GM10248 (cell line): ENCODE results near the gene SLC34A3.

Source experiments
- CTCF ChIA-PET: fragments of 300-600 bp; sonication (Branson Sonifier 250); formaldehyde crosslinking; extraction: SDS; loops from one replicate; lab custom pipeline; 2021; ENCODE audit warnings: antibody characterized with exemption; lab: Yijun Ruan, JAX
- POLR2A ChIA-PET: fragments of 350-650 bp; sonication (Branson Sonifier 250); formaldehyde crosslinking; extraction: SDS; loops from one replicate; lab custom pipeline; 2020; ENCODE audit warnings: antibody characterized with exemption; lab: Yijun Ruan, JAX
- DNase-seq: peaks from one replicate; pipeline ENCODE4 v3.0.0; 2012; ENCODE audit errors: extremely low spot score
- CTCF ChIP-seq: IDR thresholded peaks from 2 replicates; pipeline ENCODE4 v1.5.1; 2012; ENCODE audit warnings: mild to moderate bottlenecking, low read depth; ENCODE audit errors: extremely low read depth, missing control alignments, control extremely low read depth

Gene SLC34A3

GRCh38 chr9:137218754-137219271, 11.9 kb upstream of the SLC34A3 start:
- POLR2A ChIA-PET = no interaction called here
- CTCF ChIA-PET = interaction anchor here (2.4 to 2.6 kb wide), 2 partner anchors 8 to 18 kb away, joined by 8 to 9 read pairs; partner anchors contain the start of gene RNF224
- DNase-seq = no peak
- TF ChIP-seq CTCF = no peak

GRCh38 chr9:137219757-137220316, 10.9 kb upstream of the SLC34A3 start:
- no peak for TF ChIP-seq CTCF
- POLR2A ChIA-PET = no interaction called here
- CTCF ChIA-PET = interaction anchor here (1.3 to 2.6 kb wide), 3 partner anchors 7 to 17 kb away, joined by 3 to 9 read pairs (median 8); partner anchors contain the start of gene RNF224
- no peak for DNase-seq

DNA sequence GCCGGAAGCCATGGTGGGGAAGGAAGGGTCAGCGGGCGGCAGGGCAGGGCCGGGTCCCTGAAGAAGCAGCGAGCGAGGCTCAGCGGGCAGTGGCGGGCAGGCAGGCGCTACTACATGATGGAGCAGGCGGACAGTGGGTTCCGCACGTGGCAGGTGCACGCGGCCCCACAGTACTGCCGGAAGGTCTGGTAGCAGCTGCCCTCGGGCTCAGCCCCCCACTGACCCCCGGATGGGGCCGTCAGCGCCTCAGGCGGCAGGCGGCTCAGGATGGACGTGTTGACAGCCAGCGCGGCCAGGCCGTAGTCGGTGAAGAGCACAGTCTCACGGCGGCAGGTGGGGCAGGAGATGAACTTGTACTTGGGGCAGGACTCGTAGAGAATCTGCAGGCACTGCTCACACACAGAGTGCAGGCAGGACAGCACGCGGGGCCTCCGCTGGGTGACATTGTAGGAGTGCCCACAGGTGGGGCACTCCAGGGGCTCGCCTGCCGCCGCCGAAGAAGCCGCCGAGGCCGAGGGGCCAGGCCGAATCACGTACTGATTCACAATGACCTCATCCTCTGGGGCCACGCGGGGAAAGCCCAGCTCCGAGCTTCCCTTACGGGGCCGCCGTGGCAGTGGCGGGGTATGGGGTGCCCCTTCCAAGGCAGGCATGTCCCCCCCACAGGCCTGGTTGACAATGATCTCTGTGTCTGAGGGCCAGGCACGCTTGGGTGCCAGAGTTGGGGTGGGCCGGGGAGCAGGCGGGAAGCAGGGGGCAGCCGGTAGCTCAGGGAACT, 10.2 kb upstream of the SLC34A3 start:
- TF ChIP-seq CTCF = no peak
- DNase-seq = no peak
- ChIA-PET CTCF (interaction anchor here (0.7 to 2.6 kb wide), 3 partner anchors 9 to 16 kb away, joined by 3 to 9 read pairs (median 3); no protein-coding TSS in a partner anchor), POLR2A (no interaction called here)

DNA sequence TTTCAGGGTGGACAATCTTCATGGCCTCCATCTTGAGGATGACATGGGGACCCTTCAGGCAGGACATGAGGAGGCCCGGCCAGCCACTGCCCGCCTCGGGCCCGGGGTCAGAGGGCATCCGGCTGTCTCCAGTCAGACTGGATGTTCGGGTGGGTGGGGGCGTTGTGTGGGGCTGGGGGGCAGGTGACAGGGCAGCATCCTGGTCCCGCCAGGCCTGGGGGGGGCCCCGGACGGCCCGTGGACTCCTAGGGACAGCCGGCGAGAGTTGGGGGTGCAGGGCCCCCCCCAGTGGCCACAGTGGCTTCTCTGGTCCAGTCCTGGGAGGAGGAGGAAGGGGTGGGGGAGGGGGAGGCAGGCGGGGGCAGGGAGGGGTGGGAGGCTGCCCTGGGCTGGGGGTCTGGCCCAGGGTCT, 9.6 kb upstream of the SLC34A3 start:
- TF ChIP-seq CTCF = no peak
- ChIA-PET CTCF (interaction anchor here (0.7 to 2.6 kb wide), 3 partner anchors 10 to 16 kb away, joined by 3 to 9 read pairs (median 3); no protein-coding TSS in a partner anchor), POLR2A (no interaction called here)

GRCh38 chr9:137221506-137222111, 9.1 kb upstream of the SLC34A3 start:
- CTCF ChIA-PET = interaction anchor here (1.2 to 6.9 kb wide), 3 partner anchors 16 to 155 kb away, joined by 4 to 92 read pairs (median 12); partner anchors contain the start of genes ANAPC2, SSNA1 and TUBB4B

More for the DNA sequence above, 9.6 kb upstream of the SLC34A3 start:
- no peak for DNase-seq

More at GRCh38 chr9:137221506-137222111, 9.1 kb upstream of the SLC34A3 start:
- POLR2A ChIA-PET = no interaction called here
- no peak for TF ChIP-seq CTCF
- no peak for DNase-seq
